ENCODE data around the gene DPYD.

Gene DPYD

GRCh38 chr1:97046765-97047420, 873.9 kb downstream of the DPYD start:
- POLR2A ChIA-PET (ENCODE audit: low non-redundant PET), result no interaction called here
- CTCF ChIA-PET, result interaction anchor here (0.6 to 0.7 kb wide), 2 partner anchors 34 to 1816 kb away, joined by 3 read pairs; no protein-coding TSS in a partner anchor
- no peak for DNase-seq (ENCODE audit: low spot score)
- TF ChIP-seq, protein P1, sequence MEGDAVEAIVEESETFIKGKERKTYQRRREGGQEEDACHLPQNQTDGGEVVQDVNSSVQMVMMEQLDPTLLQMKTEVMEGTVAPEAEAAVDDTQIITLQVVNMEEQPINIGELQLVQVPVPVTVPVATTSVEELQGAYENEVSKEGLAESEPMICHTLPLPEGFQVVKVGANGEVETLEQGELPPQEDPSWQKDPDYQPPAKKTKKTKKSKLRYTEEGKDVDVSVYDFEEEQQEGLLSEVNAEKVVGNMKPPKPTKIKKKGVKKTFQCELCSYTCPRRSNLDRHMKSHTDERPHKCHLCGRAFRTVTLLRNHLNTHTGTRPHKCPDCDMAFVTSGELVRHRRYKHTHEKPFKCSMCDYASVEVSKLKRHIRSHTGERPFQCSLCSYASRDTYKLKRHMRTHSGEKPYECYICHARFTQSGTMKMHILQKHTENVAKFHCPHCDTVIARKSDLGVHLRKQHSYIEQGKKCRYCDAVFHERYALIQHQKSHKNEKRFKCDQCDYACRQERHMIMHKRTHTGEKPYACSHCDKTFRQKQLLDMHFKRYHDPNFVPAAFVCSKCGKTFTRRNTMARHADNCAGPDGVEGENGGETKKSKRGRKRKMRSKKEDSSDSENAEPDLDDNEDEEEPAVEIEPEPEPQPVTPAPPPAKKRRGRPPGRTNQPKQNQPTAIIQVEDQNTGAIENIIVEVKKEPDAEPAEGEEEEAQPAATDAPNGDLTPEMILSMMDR (conservative IDR thresholded peaks at IDR 0.05; ENCODE audit: low read depth), result no peak
- no peak overlapping the region for H3K27ac ChIP-seq

- TF ChIP-seq, protein P1 (conservative IDR thresholded peaks at IDR 0.05; ENCODE audit: low read depth), result no peak
- no peak for DNase-seq (ENCODE audit: low spot score)
- POLR2A ChIA-PET (ENCODE audit: low non-redundant PET), result no interaction called here
- CTCF ChIA-PET, result no interaction called here
- no peak overlapping the region for H3K27ac ChIP-seq
These were observed 876.6 kb downstream of the DPYD start for GRCh38 chr1:97044159-97044760.

DNA sequence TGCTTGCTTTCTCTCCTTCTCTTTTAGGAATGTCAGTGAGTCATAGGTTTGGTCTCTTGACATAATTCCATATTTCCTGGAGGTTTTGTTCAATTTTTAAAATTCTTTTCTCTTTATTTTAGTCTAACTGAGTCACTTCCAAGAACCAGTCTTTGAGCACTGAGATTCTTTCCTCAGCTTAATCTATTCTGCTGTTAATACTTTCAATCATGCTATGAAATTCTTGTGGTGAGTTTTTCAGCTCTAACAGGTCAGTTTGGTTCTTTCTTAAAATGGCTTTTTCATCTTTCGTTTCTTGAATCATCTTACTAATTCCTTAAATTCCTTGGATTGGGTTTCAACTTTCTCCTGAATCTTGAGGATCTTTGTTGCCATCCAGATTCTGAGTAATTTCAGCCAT, 878.3 kb downstream of the DPYD start:
- TF ChIP-seq, protein P1 (conservative IDR thresholded peaks at IDR 0.05; ENCODE audit: low read depth), result no peak
- H3K27ac ChIP-seq, result no peak overlapping the region
- POLR2A ChIA-PET (ENCODE audit: low non-redundant PET), result no interaction called here
- DNase-seq (ENCODE audit: low spot score), result no peak
- CTCF ChIA-PET, result interaction anchor here (0.7 kb wide), 1 partner anchor 26 kb away, joined by 3 read pairs; no protein-coding TSS in a partner anchor

DNA sequence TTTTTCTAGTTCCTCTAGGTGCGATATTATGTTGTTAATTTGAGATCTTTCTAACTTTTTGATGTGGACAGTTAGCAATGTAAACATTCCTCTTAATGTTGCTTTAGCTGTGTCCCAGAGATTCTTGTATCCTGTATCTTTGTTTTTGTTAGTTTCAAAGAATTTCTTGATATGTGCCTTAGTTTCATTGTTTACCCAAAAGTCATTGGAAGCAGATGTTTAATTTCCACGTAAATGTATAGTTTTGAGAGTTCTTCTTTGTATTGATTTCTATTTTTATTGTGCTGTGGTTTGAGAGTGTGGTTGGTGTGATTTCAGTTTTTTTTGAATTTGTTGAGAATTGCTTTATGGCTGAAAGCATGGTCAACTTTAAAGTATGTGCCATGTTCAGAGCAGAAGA, 879.8 kb downstream of the DPYD start:
- no peak overlapping the region for H3K27ac ChIP-seq
- POLR2A ChIA-PET (ENCODE audit: low non-redundant PET), result no interaction called here
- CTCF ChIA-PET, result no interaction called here
- TF ChIP-seq, protein P1 (conservative IDR thresholded peaks at IDR 0.05; ENCODE audit: low read depth), result no peak
- no peak for DNase-seq (ENCODE audit: low spot score)

DNA sequence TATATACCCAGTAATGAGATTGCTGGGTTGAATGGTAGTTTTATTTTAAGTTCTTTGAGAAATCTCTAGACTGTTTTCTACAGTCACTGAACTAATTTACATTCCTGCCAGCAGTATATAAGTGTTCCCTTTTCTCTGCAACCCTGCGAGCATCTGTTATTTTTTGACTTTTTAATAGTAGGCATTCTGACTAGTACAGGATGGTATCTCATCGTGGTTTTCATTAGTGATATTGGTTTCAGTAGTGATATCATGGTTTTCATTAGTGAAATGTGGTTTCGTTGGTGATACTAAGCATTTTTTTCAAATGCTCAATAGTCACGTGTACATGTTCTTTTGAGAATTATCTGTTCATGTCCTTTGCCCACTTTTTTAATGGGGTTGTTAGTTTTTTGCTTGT, 882.4 kb downstream of the DPYD start:
- TF ChIP-seq, protein P1 (conservative IDR thresholded peaks at IDR 0.05; ENCODE audit: low read depth), result no peak
- ChIA-PET POLR2A (ENCODE audit: low non-redundant PET) (no interaction called here), CTCF (no interaction called here)
- no peak for DNase-seq (ENCODE audit: low spot score)
- H3K27ac ChIP-seq, result no peak overlapping the region

DNA sequence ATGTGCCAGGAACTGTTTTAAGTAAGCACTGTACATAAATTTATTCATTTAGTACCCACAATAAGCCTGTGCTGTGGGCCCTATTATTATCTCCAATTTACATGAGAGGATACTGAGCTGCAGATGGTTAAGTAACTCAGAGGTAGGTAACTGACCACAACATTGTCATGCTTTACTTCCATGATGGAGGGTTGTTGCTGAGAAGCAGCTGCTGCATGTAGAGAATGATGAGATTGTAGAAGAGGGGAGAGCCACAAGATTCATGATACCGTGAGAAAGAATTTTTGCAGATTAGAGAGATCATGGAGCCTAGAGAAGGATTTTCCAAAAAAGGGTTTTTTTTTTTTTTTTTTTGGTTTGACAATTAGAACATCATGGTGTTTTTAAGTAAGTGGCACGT, 886.2 kb downstream of the DPYD start:
- ChIA-PET POLR2A (ENCODE audit: low non-redundant PET) (no interaction called here), CTCF (no interaction called here)
- TF ChIP-seq, protein P1 (conservative IDR thresholded peaks at IDR 0.05; ENCODE audit: low read depth), result no peak
- H3K27ac ChIP-seq, result no peak overlapping the region
- no peak for DNase-seq (ENCODE audit: low spot score)
